ENCODE results near the gene CLIP4. TPM values are rescaled to one million over a fixed set of nuclear protein-coding genes. Genes with fewer than 3 reads are reported as not detected.

CLIP4 gene
- total and polyA plus RNA-seq, 2 of the 4 experiments (the other 2 are of a cell fraction) = 29.7 to 66.3 TPM

DNA sequence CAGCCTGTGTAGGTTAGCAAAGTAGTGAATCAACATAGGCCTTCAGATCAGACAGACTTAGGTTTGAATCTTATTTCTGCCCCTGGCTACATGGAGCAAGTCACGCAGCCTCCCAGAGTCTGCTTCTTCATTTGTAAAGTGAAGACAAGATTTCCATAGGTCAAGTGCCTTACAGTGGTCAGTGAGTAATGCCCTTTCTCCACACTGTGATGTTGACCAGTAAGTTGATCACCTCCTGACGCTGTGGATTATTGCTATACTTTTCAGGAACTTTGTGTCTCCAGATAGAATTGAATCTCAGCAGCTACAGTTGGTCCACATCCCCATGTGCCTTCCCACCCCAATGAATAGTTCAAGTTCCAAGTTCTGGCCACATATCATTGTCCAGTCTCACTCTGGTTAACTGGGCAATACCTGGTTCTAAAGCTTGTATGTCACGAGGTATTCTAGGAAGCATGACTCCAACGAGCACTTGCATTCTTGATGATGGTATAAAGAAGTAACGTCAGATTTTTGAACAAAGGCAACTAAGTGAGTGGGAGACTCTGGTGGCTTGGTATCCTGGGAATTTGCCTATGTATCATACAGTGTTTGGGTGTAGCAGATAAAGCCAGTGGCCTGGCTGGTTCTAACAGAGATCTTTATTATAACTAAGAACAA is 2.1 kb upstream of the CLIP4 start:
- POLR2A ChIA-PET (ENCODE audit: unreplicated experiment) = no interaction called here
- Histone ChIP-seq H3K27me3 (ENCODE audit: control insufficient read depth, insufficient read depth, low read length) (no peaks in the 10 kb centered on the region), H2AK9ac (replicated peaks; ENCODE audit: low read depth, low read length, poor library complexity) (peak overlapping the region; percentile 39), H4K20me1 (ENCODE audit: insufficient read depth, low read length) (no peaks in the 10 kb centered on the region), H2AK5ac (ENCODE audit: low read depth, low read length) (peak overlapping the region; percentile 47; the same call in 1 of the 2 replicates), H3K14ac (replicated peaks; ENCODE audit: low read depth, low read length) (peak overlapping the region; percentile 28; the same call in 1 of the 2 replicates), H2BK120ac (ENCODE audit: low read depth, low read length) (peak overlapping the region; percentile 63), H3K4ac (ENCODE audit: low read depth, low read length) (peak overlapping the region; percentile 46), H3K9me1 (ENCODE audit: insufficient read depth, low read length) (peaks cover 11% of the 10 kb centered on the region; the same call in 1 of the 2 replicates), H3K4me2 (ENCODE audit: low read depth, low read length) (peak overlapping the region; percentile 10; the same call in 1 of the 2 replicates), H2BK20ac (ENCODE audit: low read depth, low read length) (peak overlapping the region; percentile 27), H4K5ac (ENCODE audit: low read depth, low read length) (peak overlapping the region; percentile 61; the same call in 1 of the 2 replicates), H3K9me3 (ENCODE audit: control insufficient read depth, insufficient read depth, low read length) (no peaks in the 10 kb centered on the region), H2BK15ac (ENCODE audit: low read depth, low read length) (peak overlapping the region; percentile 85; the same call in 2 of the 3 replicates), H2BK5ac (ENCODE audit: low read depth, low read length, poor library complexity, severe bottlenecking) (peak overlapping the region; percentile 49), H3K23ac (ENCODE audit: low read depth, low read length) (peak overlapping the region; percentile 10; the same call in 1 of the 2 replicates), H4K91ac (ENCODE audit: insufficient read depth, low read depth, low read length) (peak overlapping the region; percentile 56; the same call in 1 of the 2 replicates), H4K8ac (ENCODE audit: low read depth in 2 of 2, low read length in 2 of 2) (peak overlapping the region in 1 of 2 experiments; percentile 51; a peak in 1 of 4 replicates), H3K36me3 (ENCODE audit: control insufficient read depth, insufficient read depth, low read length) (no peaks in the 10 kb centered on the region), H3K18ac (ENCODE audit: low read depth, low read length) (peak overlapping the region; percentile 33; the same call in 1 of the 2 replicates), H3K9ac (ENCODE audit: low read depth, low read length) (no peak overlapping the region), H2AFZ (replicated peaks; ENCODE audit: low read length, poor library complexity) (no peak overlapping the region), H3K79me1 (ENCODE audit: low read depth in 1 of 2, low read length in 2 of 2) (peaks cover 1 to 26% of the 10 kb centered on the region in 2 experiments; a peak in 2 of 4 replicates), H3K27ac (ENCODE audit: insufficient read depth, low read length) (no peak overlapping the region), H3K4me1 (ENCODE audit: control insufficient read depth, insufficient read depth, low read length) (peaks cover 32% of the 10 kb centered on the region), H3K4me3 (ENCODE audit: insufficient read depth, low read depth, low read length) (no peak overlapping the region), H3K56ac (ENCODE audit: extremely low read depth, insufficient read depth, low read length) (no peak overlapping the region)
- peak; percentile 76 for DNase-seq
- ATAC-seq (ENCODE audit: low read depth) = no peak
- no TSS peak for BruUV-seq (replicated peaks)
- WGBS, 2 experiments (ENCODE audit: extremely low coverage in 2 of 2, insufficient read length in 1 of 2) = no CpG with 5 or more reads among the region's 5 CpGs
- in situ Hi-C loops (cut with MboI; ENCODE audit: low sequenced_read_pairs) (no loop called here), dilution Hi-C loops (cut with HindIII; ENCODE audit: low sequenced_read_pairs, unreplicated experiment) (no loop called here), intact Hi-C loops (cut with micrococcal nuclease) (loop anchor here (5.0 kb wide), 1 partner anchor 131 kb away; the partner anchor contains the start of gene TOGARAM2)
- CTCF ChIA-PET = no interaction called here
- TF ChIP-seq, protein P1, sequence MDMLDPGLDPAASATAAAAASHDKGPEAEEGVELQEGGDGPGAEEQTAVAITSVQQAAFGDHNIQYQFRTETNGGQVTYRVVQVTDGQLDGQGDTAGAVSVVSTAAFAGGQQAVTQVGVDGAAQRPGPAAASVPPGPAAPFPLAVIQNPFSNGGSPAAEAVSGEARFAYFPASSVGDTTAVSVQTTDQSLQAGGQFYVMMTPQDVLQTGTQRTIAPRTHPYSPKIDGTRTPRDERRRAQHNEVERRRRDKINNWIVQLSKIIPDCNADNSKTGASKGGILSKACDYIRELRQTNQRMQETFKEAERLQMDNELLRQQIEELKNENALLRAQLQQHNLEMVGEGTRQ (IDR thresholded peaks at IDR 0.05; ENCODE audit: low read depth, low read length) = no peak; the same call in 1 of the 2 replicates
- TF ChIP-seq RAD21 (IDR thresholded peaks at IDR 0.05; ENCODE audit: low read length) (no peak), MXI1 (IDR thresholded peaks at IDR 0.05; ENCODE audit: borderline replicate concordance, low read depth, low read length) (no peak), RFX5 (IDR thresholded peaks at IDR 0.05; ENCODE audit: low read depth, low read length) (no peak), SMC3 (IDR thresholded peaks at IDR 0.05; ENCODE audit: low read depth, low read length) (no peak), CEBPB (IDR thresholded peaks at IDR 0.05; ENCODE audit: low read depth, low read length) (no peak), MAZ (IDR thresholded peaks at IDR 0.05; ENCODE audit: borderline replicate concordance, low read depth, low read length) (no peak), MAFK (IDR thresholded peaks at IDR 0.05; ENCODE audit: low read depth, low read length) (peak; percentile 2; the same call in 1 of the 2 replicates)
